ENCODE measurements around the gene CRHR1.

DNA sequence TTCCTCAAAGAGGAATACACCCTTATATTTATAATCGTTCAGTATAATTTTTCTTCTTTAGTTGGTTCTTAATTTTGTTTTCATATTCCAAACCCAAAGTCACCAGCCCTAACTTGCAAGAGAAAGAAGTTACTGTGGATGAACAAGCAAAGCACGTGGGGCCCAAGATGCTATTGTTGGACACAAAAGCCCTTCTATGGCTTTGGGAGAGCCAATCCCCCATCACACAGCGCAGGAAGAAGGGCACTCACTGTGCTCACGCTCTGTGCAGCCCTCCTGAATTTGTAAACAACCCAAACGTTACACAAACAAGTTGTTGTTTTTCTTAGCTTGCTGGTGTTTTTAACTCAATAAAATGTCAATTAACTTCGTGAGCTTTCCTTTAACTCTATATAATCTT lies 83.1 kb downstream of the CRHR1 start:
- TF ChIP-seq POLR2A (IDR thresholded peaks at IDR 0.05; ENCODE audit: low read depth, low read length) (no peak), POLR2AphosphoS5 (IDR thresholded peaks at IDR 0.05; ENCODE audit: low read depth, low read length) (no peak)

All from GM12892 (cell line).